Measurements from ENCODE around the gene FCGBP. TPM values are rescaled to one million over a fixed set of nuclear protein-coding genes. Genes with fewer than 3 reads are reported as not detected.
"Not testable (repeated sequence)": the region's sequence is repeated elsewhere in the genome, so short reads cannot be mapped to it uniquely, and the experiment has no call there.

FCGBP gene
- total RNA-seq, 1 donor from 2014 or later = 10.0 TPM

GRCh38 chr19:39967561-39967960 is 33.1 kb upstream of the FCGBP start:
- no peak overlapping the region for H3K27ac Mint-ChIP-seq
- H3K27me3 Mint-ChIP-seq = no peaks in the 10 kb centered on the region
- H3K4me3 Mint-ChIP-seq = no peak overlapping the region
- peaks cover 25% of the 10 kb centered on the region for H3K4me1 Mint-ChIP-seq (ENCODE audit: unreplicated experiment)
- H3K9me3 Mint-ChIP-seq = no peaks in the 10 kb centered on the region
- DNase-seq (ENCODE audit: extremely low spot score, unreplicated experiment) = no peak
- TF ChIP-seq CTCF (conservative IDR thresholded peaks at IDR 0.05) = no peak
- H3K36me3 Mint-ChIP-seq = peaks cover 11% of the 10 kb centered on the region

GRCh38 chr19:39966617-39967016 is 32.2 kb upstream of the FCGBP start:
- Mint-ChIP-seq H3K36me3 (peaks cover 8% of the 10 kb centered on the region), H3K27me3 (no peaks in the 10 kb centered on the region), H3K4me3 (no peak overlapping the region), H3K4me1 (ENCODE audit: unreplicated experiment) (peaks cover 22% of the 10 kb centered on the region), H3K27ac (no peak overlapping the region), H3K9me3 (no peaks in the 10 kb centered on the region)
- no peak for DNase-seq (ENCODE audit: extremely low spot score, unreplicated experiment)
- TF ChIP-seq CTCF (conservative IDR thresholded peaks at IDR 0.05) = no peak

GRCh38 chr19:39963898-39964297 is 29.5 kb upstream of the FCGBP start:
- H3K9me3 Mint-ChIP-seq = no peaks in the 10 kb centered on the region
- no peak for DNase-seq (ENCODE audit: extremely low spot score, unreplicated experiment)
- H3K4me1 Mint-ChIP-seq (ENCODE audit: unreplicated experiment) = peaks cover under 1% of the 10 kb centered on the region
- no peaks in the 10 kb centered on the region for H3K27me3 Mint-ChIP-seq
- H3K4me3 Mint-ChIP-seq = no peak overlapping the region
- H3K36me3 Mint-ChIP-seq = no peaks in the 10 kb centered on the region
- no peak overlapping the region for H3K27ac Mint-ChIP-seq
- TF ChIP-seq CTCF (conservative IDR thresholded peaks at IDR 0.05) = no peak

GRCh38 chr19:39959407-39959806 is 25.0 kb upstream of the FCGBP start:
- not testable (repeated sequence) for H3K4me3 Mint-ChIP-seq; H3K9me3 Mint-ChIP-seq; DNase-seq (ENCODE audit: extremely low spot score, unreplicated experiment); H3K4me1 Mint-ChIP-seq (ENCODE audit: unreplicated experiment); H3K36me3 Mint-ChIP-seq; H3K27ac Mint-ChIP-seq; H3K27me3 Mint-ChIP-seq

GRCh38 chr19:39958942-39959341 is 24.5 kb upstream of the FCGBP start:
- H3K4me1 Mint-ChIP-seq (ENCODE audit: unreplicated experiment); H3K36me3 Mint-ChIP-seq; H3K4me3 Mint-ChIP-seq; DNase-seq (ENCODE audit: extremely low spot score, unreplicated experiment); H3K27ac Mint-ChIP-seq; H3K9me3 Mint-ChIP-seq; H3K27me3 Mint-ChIP-seq: not testable (repeated sequence)

- not testable (repeated sequence) for H3K36me3 Mint-ChIP-seq; H3K27me3 Mint-ChIP-seq; H3K4me3 Mint-ChIP-seq; H3K4me1 Mint-ChIP-seq (ENCODE audit: unreplicated experiment); H3K9me3 Mint-ChIP-seq; H3K27ac Mint-ChIP-seq; DNase-seq (ENCODE audit: extremely low spot score, unreplicated experiment)
These were observed 23.5 kb upstream of the FCGBP start for GRCh38 chr19:39957886-39958285.

- Mint-ChIP-seq H3K4me3 (no peak overlapping the region), H3K27ac (no peak overlapping the region)
These were observed 19.5 kb upstream of the FCGBP start for GRCh38 chr19:39953915-39954314.

More at GRCh38 chr19:39953915-39954314, 19.5 kb upstream of the FCGBP start:
- TF ChIP-seq CTCF (conservative IDR thresholded peaks at IDR 0.05) = no peak
- H3K27me3 Mint-ChIP-seq = no peaks in the 10 kb centered on the region
- H3K4me1 Mint-ChIP-seq (ENCODE audit: unreplicated experiment) = no peaks in the 10 kb centered on the region
- H3K9me3 Mint-ChIP-seq = no peaks in the 10 kb centered on the region
- no peaks in the 10 kb centered on the region for H3K36me3 Mint-ChIP-seq
- no peak for DNase-seq (ENCODE audit: extremely low spot score, unreplicated experiment)

Data from type B pancreatic cell (in vitro differentiated cells).